Stimulated activated CD4-positive, alpha-beta T cell treated with anti-CD3 and anti-CD28 coated beads, Interleukin-1b, Interleukin-23, amount 100 ng/mL, for 4 hours (primary cell): Measurements from ENCODE around the gene NUDT21.
"Not testable (repeated sequence)": the region's sequence is repeated elsewhere in the genome, so short reads cannot be mapped to it uniquely, and the experiment has no call there.

ENCODE experiments used
- DNase-seq, 2 donors: peaks; one replicate each; pipeline ENCODE4 v3.0.0-alpha.2; 2020; ENCODE audit warnings: low read depth in 2 of 2

NUDT21 gene

GRCh38 chr16:56419740-56420548, 31.2 kb downstream of the NUDT21 start:
- no peak for DNase-seq

- no peak for DNase-seq
These were observed 34.0 kb downstream of the NUDT21 start for GRCh38 chr16:56417138-56417537.

DNA sequence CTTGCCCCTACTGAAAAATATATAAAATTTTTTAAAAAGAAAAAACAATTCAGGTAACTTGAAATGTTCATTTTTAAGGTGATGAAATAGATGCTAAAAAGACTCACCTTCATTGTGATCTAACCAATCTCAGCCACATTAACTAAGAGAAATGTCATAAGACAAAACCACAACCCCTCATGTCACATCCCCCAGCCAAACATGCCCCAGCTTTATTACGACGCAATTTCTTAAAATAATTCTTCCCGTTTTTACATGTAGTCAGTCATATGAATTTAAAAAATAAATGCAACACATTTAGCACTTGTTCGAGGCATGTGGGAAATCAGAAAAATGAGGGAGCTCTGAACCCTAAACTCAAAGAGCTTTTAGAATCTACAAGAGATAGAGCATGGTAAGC, 35.3 kb downstream of the NUDT21 start:
- DNase-seq: no peak

- no peak for DNase-seq
These were observed 36.8 kb downstream of the NUDT21 start for GRCh38 chr16:56414366-56414765.

DNA sequence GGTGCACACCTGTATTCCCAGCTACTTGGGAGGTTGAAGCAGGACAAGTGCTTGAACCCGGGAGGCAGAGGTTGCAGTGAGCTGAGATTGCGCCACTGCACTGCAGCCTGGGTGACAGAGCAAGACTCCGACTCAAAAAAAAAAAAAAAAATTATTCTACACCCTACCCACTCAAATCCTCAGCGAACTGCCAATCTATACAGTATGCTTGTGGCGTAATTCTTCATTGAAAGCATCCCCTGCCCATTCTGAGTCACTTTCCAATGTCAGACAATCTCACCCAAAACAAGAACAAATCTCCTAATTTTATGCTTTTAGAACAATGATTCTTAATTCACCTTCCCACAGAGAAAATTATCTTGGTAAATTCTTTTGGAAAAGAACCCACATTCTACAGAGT, 37.8 kb downstream of the NUDT21 start:
- no peak for DNase-seq

GRCh38 chr16:56411624-56412023, 39.5 kb downstream of the NUDT21 start:
- DNase-seq: no peak

DNA sequence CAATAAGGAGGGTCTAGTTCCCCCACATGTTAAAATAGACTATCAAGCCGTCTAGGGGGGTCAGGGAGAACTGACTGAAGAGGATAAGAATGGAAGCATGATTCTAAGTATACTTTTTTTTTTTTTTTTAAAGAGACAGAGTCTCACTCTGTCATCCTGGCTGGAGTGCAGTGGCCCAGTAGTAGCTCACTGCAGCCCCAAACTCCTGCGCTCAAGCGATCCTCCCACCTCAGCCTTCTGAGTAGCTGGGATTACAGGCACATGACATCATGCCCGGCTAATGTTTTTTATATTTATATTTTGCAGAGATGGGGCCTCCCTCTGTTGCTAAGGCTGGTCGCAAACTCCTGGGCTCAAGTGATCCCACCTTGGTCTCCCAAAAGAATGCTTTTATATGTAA, 40.0 kb downstream of the NUDT21 start:
- no peak for DNase-seq

- no peak for DNase-seq
These were observed 41.9 kb downstream of the NUDT21 start for GRCh38 chr16:56409195-56409594.

- no peak for DNase-seq
These were observed 42.6 kb downstream of the NUDT21 start for GRCh38 chr16:56408379-56409098.

DNA sequence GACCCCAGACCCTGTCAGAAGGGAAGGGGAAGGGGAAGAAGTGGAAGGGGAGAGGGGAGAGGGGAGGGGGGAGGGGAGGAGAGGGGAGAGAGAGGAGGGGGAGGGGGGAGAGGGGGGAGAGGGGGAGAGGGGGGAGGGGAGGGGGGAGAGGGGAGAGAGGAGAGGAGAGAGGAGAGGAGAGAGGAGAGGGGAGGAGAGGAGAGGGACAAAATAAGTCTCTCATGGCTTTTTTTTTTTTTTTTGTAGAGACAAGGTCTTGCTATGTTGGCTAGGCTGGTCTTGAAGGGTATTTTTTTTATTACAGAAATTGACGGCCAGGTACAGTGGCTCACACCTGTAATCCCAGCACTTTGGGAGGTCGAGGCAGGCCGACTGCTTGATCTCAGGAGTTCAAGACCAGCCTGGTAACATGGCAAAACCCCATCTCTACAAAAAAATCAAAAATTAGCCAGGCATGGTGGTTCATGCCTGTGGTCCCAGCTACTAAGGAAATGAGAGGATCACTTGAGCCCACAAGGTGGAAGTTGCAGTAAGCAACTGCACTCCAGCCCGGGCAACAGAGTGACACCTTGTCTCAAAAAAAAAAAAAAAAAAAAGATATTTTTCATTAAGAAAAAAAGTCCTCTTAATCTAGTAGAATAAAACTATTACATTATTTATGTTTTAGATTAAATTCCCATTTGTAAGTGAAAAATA, 45.0 kb downstream of the NUDT21 start:
- no peak for DNase-seq

DNA sequence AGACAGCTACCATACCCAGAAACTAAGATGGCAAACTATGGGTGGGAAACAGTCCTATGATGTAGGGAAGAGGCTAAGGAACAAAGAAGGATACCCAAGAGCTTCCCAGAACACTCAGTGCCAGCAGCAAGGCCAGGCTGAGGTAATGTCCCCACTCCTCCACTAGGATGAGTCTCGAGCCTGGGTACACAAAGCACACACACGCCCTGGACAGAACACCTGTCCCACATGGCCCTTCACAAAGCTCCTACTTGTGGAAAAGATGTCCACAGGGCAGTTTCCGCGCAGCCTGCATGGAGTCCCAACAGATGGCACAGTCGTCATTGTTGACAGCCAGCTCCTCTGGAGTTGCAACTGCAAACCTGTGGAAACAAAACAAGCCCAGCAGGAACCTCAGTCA, 49.6 kb downstream of the NUDT21 start:
- DNase-seq: no peak

DNA sequence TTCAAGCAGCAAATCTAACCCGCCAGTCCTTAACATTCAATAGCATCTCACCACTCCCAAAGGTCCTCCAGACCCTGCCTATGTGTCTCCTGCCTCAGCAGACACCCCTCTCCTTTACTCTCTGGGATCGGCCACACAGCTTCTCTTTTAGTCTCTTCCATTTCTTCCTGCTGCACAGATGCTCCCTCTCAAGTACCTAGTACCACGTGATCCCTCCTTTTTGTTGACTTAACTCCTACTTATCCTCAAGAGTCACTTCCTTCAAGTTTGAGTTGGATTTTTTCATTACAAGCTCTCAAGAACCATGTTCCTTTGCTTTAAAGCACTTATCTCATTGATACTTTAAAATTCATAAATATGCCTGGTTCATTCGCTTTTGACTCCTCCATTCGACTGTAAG, 50.7 kb downstream of the NUDT21 start:
- DNase-seq: no peak

GRCh38 chr16:56399486-56399885, 51.6 kb downstream of the NUDT21 start:
- DNase-seq: no peak

- DNase-seq: no peak
These were observed 52.1 kb downstream of the NUDT21 start for GRCh38 chr16:56399047-56399446.

GRCh38 chr16:56396724-56397123, 54.4 kb downstream of the NUDT21 start:
- not testable (repeated sequence) for DNase-seq

- DNase-seq: no peak
These were observed 61.6 kb downstream of the NUDT21 start for GRCh38 chr16:56389554-56389953.

DNA sequence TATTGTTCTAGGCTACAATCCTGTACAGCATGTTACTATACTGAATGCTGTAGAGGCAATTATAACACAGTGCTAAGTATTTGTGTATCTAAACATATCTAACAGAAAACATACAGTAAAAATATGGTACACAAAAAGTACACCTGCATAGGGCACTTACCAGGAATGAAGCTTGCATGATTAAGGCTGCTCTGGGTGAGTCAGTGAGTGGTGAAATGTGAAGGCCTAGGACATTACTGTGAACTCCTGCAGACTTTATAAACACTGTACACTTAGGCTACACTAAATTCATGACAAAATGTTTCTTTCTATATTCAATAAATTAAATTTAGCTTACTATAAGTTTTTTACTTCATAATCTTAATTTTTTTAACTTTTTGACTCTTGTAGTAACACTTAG, 62.9 kb downstream of the NUDT21 start:
- no peak for DNase-seq

DNA sequence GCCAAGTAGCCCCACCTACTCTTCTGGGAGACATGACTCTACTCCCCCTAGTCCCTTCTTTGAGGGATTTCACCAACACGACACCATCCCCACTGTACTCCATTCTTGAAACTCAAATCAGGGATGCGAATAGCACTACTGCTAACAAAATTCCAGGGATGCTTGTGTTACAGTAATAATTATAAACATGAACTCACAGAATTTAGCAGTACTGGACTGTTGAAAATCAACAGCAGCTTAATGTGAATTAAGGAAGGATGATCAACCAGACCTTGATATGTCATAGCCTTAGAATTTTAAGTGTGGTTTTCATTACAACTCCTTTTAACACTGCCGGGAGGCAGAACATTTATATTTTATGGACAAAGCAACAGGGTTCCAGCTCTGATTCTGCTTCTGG, 63.7 kb downstream of the NUDT21 start:
- no peak for DNase-seq

GRCh38 chr16:56384074-56384721, 66.9 kb downstream of the NUDT21 start:
- no peak for DNase-seq

DNA sequence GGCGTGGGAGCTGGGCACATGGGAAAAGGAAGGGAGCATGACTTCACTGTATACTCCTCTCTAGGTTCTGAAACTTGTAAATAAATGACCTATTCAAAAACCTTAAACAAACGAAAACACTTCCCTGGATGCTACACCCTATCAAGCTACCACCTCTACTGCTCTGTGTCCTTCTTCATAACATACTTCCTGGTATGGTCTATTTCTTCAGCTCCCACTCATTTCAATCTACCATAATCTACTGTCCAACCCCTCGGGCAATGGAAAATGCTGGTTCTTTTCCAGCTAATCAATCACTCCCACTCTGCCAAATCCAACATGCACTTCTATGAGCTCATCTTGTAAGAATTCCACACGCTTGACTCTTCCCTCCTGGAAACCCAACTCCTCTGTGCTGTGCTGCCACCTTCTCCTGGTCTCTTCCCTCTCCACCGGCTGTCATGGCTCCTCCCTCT, 68.2 kb downstream of the NUDT21 start:
- DNase-seq: no peak

- no peak for DNase-seq
These were observed 68.7 kb downstream of the NUDT21 start for GRCh38 chr16:56382459-56382858.
